ENCODE data around the gene GPN3.

Gene GPN3

GRCh38 chr12:110468214-110469048 lies at the start of gene GPN3, which contains the start of gene FAM216A:
Gene GPN3 (minus strand): TSS chr12:110468257. CDS start chr12:110468203, 54 bp downstream.
Gene FAM216A (plus strand): TSS chr12:110468845. CDS start chr12:110468876, 31 bp downstream.
- DNase-seq (ENCODE audit: low read depth), result peak; percentile 99
- TF ChIP-seq CTCF (conservative IDR thresholded peaks at IDR 0.05; ENCODE audit: low read depth, low read length), result no peak
- peak within 1 kb of the TSS; percentile 84 for H3K4me3 ChIP-seq (ENCODE audit: low read depth, low read length)

GRCh38 chr12:110516995-110517394 lies 48.9 kb upstream of the GPN3 start:
- no peak for DNase-seq (ENCODE audit: low read depth)
- H3K4me3 ChIP-seq (ENCODE audit: low read depth, low read length), result no peak overlapping the region
- TF ChIP-seq CTCF (conservative IDR thresholded peaks at IDR 0.05; ENCODE audit: low read depth, low read length), result no peak

GRCh38 chr12:110514363-110514762 lies 46.3 kb upstream of the GPN3 start:
- TF ChIP-seq CTCF (conservative IDR thresholded peaks at IDR 0.05; ENCODE audit: low read depth, low read length), result no peak
- no peak overlapping the region for H3K4me3 ChIP-seq (ENCODE audit: low read depth, low read length)
- no peak for DNase-seq (ENCODE audit: low read depth)

- no peak for TF ChIP-seq CTCF (conservative IDR thresholded peaks at IDR 0.05; ENCODE audit: low read depth, low read length)
- no peak for DNase-seq (ENCODE audit: low read depth)
Measured at GRCh38 chr12:110513842-110514241, 45.8 kb upstream of the GPN3 start.

GRCh38 chr12:110508071-110508586 lies 40.1 kb upstream of the GPN3 start:
- no peak for DNase-seq (ENCODE audit: low read depth)
- no peak overlapping the region for H3K4me3 ChIP-seq (ENCODE audit: low read depth, low read length)
- no peak for TF ChIP-seq CTCF (conservative IDR thresholded peaks at IDR 0.05; ENCODE audit: low read depth, low read length)

More at GRCh38 chr12:110513842-110514241, 45.8 kb upstream of the GPN3 start:
- H3K4me3 ChIP-seq (ENCODE audit: low read depth, low read length), result no peak overlapping the region

DNA sequence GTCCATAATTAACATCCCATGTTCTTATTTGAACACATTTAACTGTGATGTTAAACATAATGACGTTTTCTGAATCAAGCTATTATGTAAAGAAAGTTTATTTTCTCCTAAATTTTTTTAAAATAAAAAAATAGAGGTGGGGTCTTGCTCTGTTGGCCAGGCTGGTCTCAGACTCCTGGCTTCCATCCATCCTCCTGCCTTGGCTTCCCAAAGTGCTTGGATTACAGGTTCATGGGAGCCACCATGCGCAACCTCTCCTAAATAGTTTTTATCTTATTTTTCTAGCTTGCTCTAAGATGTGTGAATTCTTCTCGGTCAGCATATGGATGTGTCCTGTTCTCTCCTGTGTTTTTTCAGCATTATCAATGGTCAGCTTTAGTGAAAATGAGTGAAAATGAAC lies 37.3 kb upstream of the GPN3 start:
- no peak for TF ChIP-seq CTCF (conservative IDR thresholded peaks at IDR 0.05; ENCODE audit: low read depth, low read length)
- H3K4me3 ChIP-seq (ENCODE audit: low read depth, low read length), result no peak overlapping the region
- no peak for DNase-seq (ENCODE audit: low read depth)

Measured in choroid plexus epithelial cell (primary cell).